ENCODE results near the gene TLCD3A. TPM values are rescaled to one million over a fixed set of nuclear protein-coding genes. Genes with fewer than 3 reads are reported as not detected.

TLCD3A gene
- total and polyA plus RNA-seq, 9 of the 15 experiments (the other 6 are each of a cell fraction or from before 2014, with no cell fraction given): 1.3 to 13.5 (median 7.3) TPM

DNA sequence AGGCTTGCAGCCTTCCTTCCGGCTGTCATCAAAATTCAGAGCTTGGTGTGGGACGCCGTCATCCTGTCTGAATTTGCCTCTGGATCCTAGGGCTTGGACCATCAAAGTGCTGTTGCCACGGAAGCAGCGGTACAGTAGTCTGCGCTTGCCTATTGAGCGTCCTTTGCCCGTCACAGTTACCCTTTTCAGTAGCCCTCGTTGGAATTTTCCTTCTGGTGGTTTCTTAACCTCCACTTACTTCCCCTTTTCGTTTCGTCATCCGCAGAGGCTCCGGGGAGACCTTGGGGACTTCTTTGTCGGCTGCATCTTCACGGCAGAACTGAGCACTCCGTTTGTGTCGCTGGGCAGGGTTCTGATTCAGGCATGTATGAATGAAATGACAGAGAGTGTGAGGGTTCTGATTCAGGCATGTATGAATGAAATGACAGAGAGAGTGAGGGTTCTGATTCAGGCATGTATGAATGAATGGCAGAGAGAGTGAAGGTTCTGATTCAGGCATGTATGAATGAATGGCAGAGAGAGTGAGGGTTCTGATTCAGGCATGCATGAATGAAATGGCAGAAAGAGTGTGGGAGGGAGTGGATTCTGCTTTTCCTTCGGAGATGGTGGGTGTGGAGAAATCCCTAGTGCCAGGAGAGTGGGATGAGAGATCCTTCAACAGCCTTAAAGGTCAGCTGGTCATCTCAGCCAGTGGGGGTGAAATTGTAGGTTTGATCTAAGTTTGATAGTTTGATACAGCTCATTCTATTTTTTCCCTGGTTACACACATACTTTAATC lies 8.0 kb downstream of the TLCD3A start:
- H3K9me3 ChIP-seq (replicated peaks; ENCODE audit: control insufficient read depth, insufficient read depth, low read depth, low read length): no peaks in the 10 kb centered on the region
- in situ Hi-C loops (cut with MboI): no loop called here
- H4K20me1 ChIP-seq (replicated peaks; ENCODE audit: control insufficient read depth, insufficient read depth, low read length): peaks cover 15% of the 10 kb centered on the region
- no peak overlapping the region for H3K27ac ChIP-seq (ENCODE audit: extremely low read depth, low read depth, low read length)
- intact Hi-C loops (cut with micrococcal nuclease): no loop called here
- H3K27me3 ChIP-seq (ENCODE audit: control insufficient read depth in 2 of 2, insufficient read depth in 2 of 2, low read length in 2 of 2): no peaks in the 10 kb centered on the region
- TF ChIP-seq KLF13 (tag; IDR thresholded peaks at IDR 0.05; ENCODE audit: borderline replicate concordance, low read depth) (no peak), ZNF766 (CRISPR knock-in tag; conservative IDR thresholded peaks at IDR 0.05) (0 out of 2 replicates have a peak, but pooled peaks have one; percentile 38)
- ATAC-seq: no peak
- no TSS peak for BruUV-seq (replicated peaks)
- WGBS (ENCODE audit: insufficient coverage, low coverage, missing lambda C conversion rate): 80% methylated on average over 17 of the region's 18 CpGs
- peaks cover 0 to 2% of the 10 kb centered on the region in 2 experiments; a peak in 1 of 5 replicates for H3K4me1 ChIP-seq (replicated peaks in 1 of 2; ENCODE audit: control insufficient read depth in 2 of 2, insufficient read depth in 2 of 2, low read length in 2 of 2)
- H3K4me2 ChIP-seq (ENCODE audit: insufficient read depth, low read length): no peak overlapping the region
- DNase-seq (ENCODE audit: extremely low read depth in 1 of 4, low spot score in 3 of 4): no peak
- peaks cover 11% of the 10 kb centered on the region for H3K79me2 ChIP-seq (ENCODE audit: control insufficient read depth, insufficient read depth, low read length)
- H3K4me3 ChIP-seq: no peak overlapping the region
- no peaks in the 10 kb centered on the region for H3K9me1 ChIP-seq (ENCODE audit: control insufficient read depth, insufficient read depth, low read length)
- POLR2A ChIA-PET: interaction anchor here (1.0 kb wide), 1 partner anchor 256 kb away, joined by 3 read pairs; no protein-coding TSS in a partner anchor
- no peak overlapping the region for H3K9ac ChIP-seq (ENCODE audit: insufficient read depth in 1 of 2, low read depth in 2 of 2, low read length in 2 of 2)
- peaks cover 70% of the 10 kb centered on the region for H3K36me3 ChIP-seq (ENCODE audit: control insufficient read depth, insufficient read depth, low read length)
- no peak overlapping the region for H2AFZ ChIP-seq (ENCODE audit: low read depth, low read length)
- FAIRE-seq: no peak
- CTCF ChIA-PET (ENCODE audit: low intra/inter-chr PET ratio): no interaction called here

DNA sequence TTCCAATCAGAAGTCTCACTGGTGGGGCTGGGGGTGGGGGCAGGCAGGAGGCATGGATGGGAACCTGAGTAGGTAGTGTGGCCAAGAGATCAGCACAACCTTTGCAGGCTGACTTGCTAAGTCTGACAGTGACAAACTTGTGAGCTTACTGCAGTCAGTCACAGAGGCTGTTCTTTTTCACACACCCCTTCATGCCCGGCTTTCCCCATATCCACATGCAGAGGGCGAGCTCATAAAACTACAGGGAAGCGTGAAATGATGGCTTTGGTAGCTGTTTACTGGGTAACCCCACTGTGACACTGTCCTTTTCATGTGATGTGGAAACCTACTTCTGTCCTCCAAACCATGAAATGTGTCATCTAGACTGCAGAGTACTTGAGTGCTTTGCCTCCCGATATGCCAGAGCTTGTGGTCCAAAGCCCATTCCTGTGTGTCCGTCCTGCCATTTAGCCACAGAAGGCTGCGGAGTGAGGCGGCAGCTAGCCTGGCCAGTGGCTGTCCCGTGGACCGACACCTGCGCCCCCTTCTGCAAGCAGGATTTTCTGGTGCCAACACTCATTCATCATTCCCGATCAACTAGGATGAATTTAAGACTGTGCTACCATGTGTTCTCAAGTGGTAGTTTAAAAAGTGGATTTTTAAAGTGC lies 9.9 kb downstream of the TLCD3A start:
- peaks cover 15% of the 10 kb centered on the region for H4K20me1 ChIP-seq (replicated peaks; ENCODE audit: control insufficient read depth, insufficient read depth, low read length)
- no TSS peak for BruUV-seq (replicated peaks)
- H2AFZ ChIP-seq (ENCODE audit: low read depth, low read length): no peak overlapping the region
- ATAC-seq (no peak; the same call in 2 of the 3 replicates), DNase-seq (ENCODE audit: extremely low read depth in 1 of 4, low spot score in 3 of 4) (no peak), FAIRE-seq (no peak)
- H3K36me3 ChIP-seq (ENCODE audit: control insufficient read depth, insufficient read depth, low read length): peaks cover 83% of the 10 kb centered on the region
- no peak overlapping the region for H3K27ac ChIP-seq (ENCODE audit: extremely low read depth, low read depth, low read length)
- CTCF ChIA-PET (ENCODE audit: low intra/inter-chr PET ratio): no interaction called here
- intact Hi-C loops (cut with micrococcal nuclease): no loop called here
- H3K79me2 ChIP-seq (ENCODE audit: control insufficient read depth, insufficient read depth, low read length): peaks cover 21% of the 10 kb centered on the region
- no peaks in the 10 kb centered on the region for H3K9me3 ChIP-seq (replicated peaks; ENCODE audit: control insufficient read depth, insufficient read depth, low read depth, low read length)
- H3K4me3 ChIP-seq: no peak overlapping the region
- H3K9ac ChIP-seq (ENCODE audit: insufficient read depth in 1 of 2, low read depth in 2 of 2, low read length in 2 of 2): 0 out of 4 replicates have a peak overlapping the region, but pooled peaks of 1 of the 2 experiments have one; percentile 28
- TF ChIP-seq, protein P1, sequence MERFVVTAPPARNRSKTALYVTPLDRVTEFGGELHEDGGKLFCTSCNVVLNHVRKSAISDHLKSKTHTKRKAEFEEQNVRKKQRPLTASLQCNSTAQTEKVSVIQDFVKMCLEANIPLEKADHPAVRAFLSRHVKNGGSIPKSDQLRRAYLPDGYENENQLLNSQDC (CRISPR knock-in tag; IDR thresholded peaks at IDR 0.05): no peak
- TF ChIP-seq, protein P2, sequence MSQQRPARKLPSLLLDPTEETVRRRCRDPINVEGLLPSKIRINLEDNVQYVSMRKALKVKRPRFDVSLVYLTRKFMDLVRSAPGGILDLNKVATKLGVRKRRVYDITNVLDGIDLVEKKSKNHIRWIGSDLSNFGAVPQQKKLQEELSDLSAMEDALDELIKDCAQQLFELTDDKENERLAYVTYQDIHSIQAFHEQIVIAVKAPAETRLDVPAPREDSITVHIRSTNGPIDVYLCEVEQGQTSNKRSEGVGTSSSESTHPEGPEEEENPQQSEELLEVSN (IDR thresholded peaks at IDR 0.05; ENCODE audit: borderline replicate concordance in 1 of 2, extremely low read depth in 1 of 2, insufficient read depth in 1 of 2, insufficient read length in 1 of 2, low read depth in 1 of 2, low read length in 1 of 2, poor library complexity in 1 of 2, severe bottlenecking in 1 of 2): no peak
- peak; percentile 31; the same call in 1 of the 2 replicates for TF ChIP-seq POLR2G (IDR thresholded peaks at IDR 0.05; ENCODE audit: low read depth, low read length)
- in situ Hi-C loops (cut with MboI): no loop called here
- no peaks in the 10 kb centered on the region for H3K27me3 ChIP-seq (ENCODE audit: control insufficient read depth in 2 of 2, insufficient read depth in 2 of 2, low read length in 2 of 2)
- 98% methylated on average over 11 of the region's 11 CpGs for WGBS (ENCODE audit: insufficient coverage, low coverage, missing lambda C conversion rate)
- H3K4me2 ChIP-seq (ENCODE audit: insufficient read depth, low read length): no peak overlapping the region
- H3K4me1 ChIP-seq (replicated peaks in 1 of 2; ENCODE audit: control insufficient read depth in 2 of 2, insufficient read depth in 2 of 2, low read length in 2 of 2): peaks cover 0 to 4% of the 10 kb centered on the region in 2 experiments; a peak in 1 of 5 replicates
- H3K9me1 ChIP-seq (ENCODE audit: control insufficient read depth, insufficient read depth, low read length): no peaks in the 10 kb centered on the region
- POLR2A ChIA-PET: interaction anchor here (0.6 to 1.2 kb wide), 3 partner anchors 9 to 410 kb away, joined by 3 read pairs; no protein-coding TSS in a partner anchor

Measured in K562 (cell line).